ENCODE measurements around the gene CLASP1.

Gene CLASP1

DNA sequence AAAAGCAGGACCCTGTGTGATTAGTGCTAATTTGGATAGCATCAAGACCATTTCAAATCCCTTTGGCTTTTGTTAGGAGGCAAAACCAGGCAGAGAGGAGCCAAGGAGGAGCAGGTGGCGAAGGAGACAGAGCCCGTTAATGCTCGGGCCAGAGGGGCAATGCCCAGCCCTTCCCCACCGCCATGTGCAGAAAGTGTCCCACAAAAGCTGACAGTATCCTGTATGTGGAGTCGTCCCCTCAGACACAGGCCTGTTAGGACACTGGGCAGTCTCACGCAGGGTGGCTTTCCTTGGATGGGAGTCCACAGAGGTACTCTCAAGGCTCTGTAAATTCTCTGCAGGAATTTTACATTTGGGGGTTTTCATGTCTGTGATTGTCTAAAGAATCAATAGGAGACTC lies 319.5 kb downstream of the CLASP1 start:
- Histone ChIP-seq H4K20me1 (ENCODE audit: insufficient read depth, low read length) (no peaks in the 10 kb centered on the region), H3K79me2 (ENCODE audit: low read length) (no peaks in the 10 kb centered on the region), H2AFZ (ENCODE audit: low read depth, low read length) (no peak overlapping the region), H3K4me2 (ENCODE audit: low read length) (no peak overlapping the region), H3K9me3 (ENCODE audit: insufficient read depth, low read length) (no peaks in the 10 kb centered on the region), H3K4me1 (ENCODE audit: low read length) (peaks cover 14% of the 10 kb centered on the region), H3K36me3 (replicated peaks; ENCODE audit: low read depth, low read length) (no peaks in the 10 kb centered on the region), H3K4me3 (ENCODE audit: low read length) (no peak overlapping the region), H3K27me3 (ENCODE audit: low read depth, low read length) (no peaks in the 10 kb centered on the region), H3K9ac (ENCODE audit: low read length) (no peak overlapping the region), H3K27ac (ENCODE audit: low read length) (no peak overlapping the region)
- TF ChIP-seq, protein P1, sequence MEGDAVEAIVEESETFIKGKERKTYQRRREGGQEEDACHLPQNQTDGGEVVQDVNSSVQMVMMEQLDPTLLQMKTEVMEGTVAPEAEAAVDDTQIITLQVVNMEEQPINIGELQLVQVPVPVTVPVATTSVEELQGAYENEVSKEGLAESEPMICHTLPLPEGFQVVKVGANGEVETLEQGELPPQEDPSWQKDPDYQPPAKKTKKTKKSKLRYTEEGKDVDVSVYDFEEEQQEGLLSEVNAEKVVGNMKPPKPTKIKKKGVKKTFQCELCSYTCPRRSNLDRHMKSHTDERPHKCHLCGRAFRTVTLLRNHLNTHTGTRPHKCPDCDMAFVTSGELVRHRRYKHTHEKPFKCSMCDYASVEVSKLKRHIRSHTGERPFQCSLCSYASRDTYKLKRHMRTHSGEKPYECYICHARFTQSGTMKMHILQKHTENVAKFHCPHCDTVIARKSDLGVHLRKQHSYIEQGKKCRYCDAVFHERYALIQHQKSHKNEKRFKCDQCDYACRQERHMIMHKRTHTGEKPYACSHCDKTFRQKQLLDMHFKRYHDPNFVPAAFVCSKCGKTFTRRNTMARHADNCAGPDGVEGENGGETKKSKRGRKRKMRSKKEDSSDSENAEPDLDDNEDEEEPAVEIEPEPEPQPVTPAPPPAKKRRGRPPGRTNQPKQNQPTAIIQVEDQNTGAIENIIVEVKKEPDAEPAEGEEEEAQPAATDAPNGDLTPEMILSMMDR (IDR thresholded peaks at IDR 0.05; ENCODE audit: low read depth, low read length) = no peak
- no peak for TF ChIP-seq EZH2phosphoT487 (IDR thresholded peaks at IDR 0.05; ENCODE audit: low read depth)

DNA sequence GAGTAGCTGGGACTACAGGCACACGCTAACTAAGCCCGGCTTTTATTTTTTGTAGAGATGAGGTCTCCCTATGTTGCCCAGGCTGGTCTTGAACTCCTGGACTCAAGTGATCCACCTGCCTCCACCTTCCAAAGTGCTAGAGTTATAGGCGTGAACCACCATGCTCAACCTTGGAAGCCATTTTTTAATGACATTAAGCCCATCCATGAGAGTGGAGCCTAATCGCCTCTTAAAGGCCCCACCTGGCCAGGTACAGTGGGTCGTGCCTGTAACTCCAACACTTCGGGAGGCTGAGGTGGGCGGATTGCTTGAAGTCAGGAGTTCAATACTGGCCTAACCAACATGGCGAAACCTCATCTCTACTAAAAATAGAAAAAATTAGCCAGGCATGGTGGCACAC lies 322.6 kb downstream of the CLASP1 start:
- Histone ChIP-seq H3K4me1 (ENCODE audit: low read length) (no peaks in the 10 kb centered on the region), H3K4me2 (ENCODE audit: low read length) (no peak overlapping the region), H3K9me3 (ENCODE audit: insufficient read depth, low read length) (no peaks in the 10 kb centered on the region), H3K9ac (ENCODE audit: low read length) (no peak overlapping the region), H3K27ac (ENCODE audit: low read length) (no peak overlapping the region), H3K36me3 (replicated peaks; ENCODE audit: low read depth, low read length) (no peaks in the 10 kb centered on the region), H4K20me1 (ENCODE audit: insufficient read depth, low read length) (no peaks in the 10 kb centered on the region), H3K79me2 (ENCODE audit: low read length) (no peaks in the 10 kb centered on the region), H3K27me3 (ENCODE audit: low read depth, low read length) (no peaks in the 10 kb centered on the region), H2AFZ (ENCODE audit: low read depth, low read length) (no peak overlapping the region), H3K4me3 (ENCODE audit: low read length) (no peak overlapping the region)
- TF ChIP-seq EZH2phosphoT487 (IDR thresholded peaks at IDR 0.05; ENCODE audit: low read depth) = no peak
- TF ChIP-seq, protein P1 (IDR thresholded peaks at IDR 0.05; ENCODE audit: low read depth, low read length) = no peak

DNA sequence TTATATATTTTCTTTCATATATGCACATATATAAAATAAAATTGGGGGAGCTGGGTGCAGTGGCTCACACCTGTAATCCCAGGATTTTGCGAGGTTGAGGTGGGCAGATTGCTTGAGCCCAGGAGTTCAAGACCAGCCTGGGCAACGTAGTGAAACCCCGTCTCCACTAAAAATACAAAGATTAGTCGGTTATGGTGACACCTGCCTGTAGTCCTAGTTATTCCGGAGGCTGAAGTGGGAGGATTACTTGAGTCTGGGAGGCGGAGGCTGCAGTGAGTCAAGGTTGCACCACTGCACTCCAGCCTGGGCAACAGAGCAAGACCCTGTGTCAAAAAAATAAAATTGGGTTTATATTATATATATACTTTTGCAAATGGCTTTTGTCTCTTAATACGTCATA lies 324.7 kb downstream of the CLASP1 start:
- no peak overlapping the region for H3K4me2 ChIP-seq (ENCODE audit: low read length)
- no peaks in the 10 kb centered on the region for H3K27me3 ChIP-seq (ENCODE audit: low read depth, low read length)
- no peak overlapping the region for H3K27ac ChIP-seq (ENCODE audit: low read length)
- H4K20me1 ChIP-seq (ENCODE audit: insufficient read depth, low read length) = no peaks in the 10 kb centered on the region
- no peak overlapping the region for H3K9ac ChIP-seq (ENCODE audit: low read length)
- no peaks in the 10 kb centered on the region for H3K79me2 ChIP-seq (ENCODE audit: low read length)
- TF ChIP-seq EZH2phosphoT487 (IDR thresholded peaks at IDR 0.05; ENCODE audit: low read depth) = no peak
- TF ChIP-seq, protein P1 (IDR thresholded peaks at IDR 0.05; ENCODE audit: low read depth, low read length) = no peak
- no peak overlapping the region for H2AFZ ChIP-seq (ENCODE audit: low read depth, low read length)
- no peaks in the 10 kb centered on the region for H3K36me3 ChIP-seq (replicated peaks; ENCODE audit: low read depth, low read length)
- no peaks in the 10 kb centered on the region for H3K9me3 ChIP-seq (ENCODE audit: insufficient read depth, low read length)
- no peaks in the 10 kb centered on the region for H3K4me1 ChIP-seq (ENCODE audit: low read length)
- H3K4me3 ChIP-seq (ENCODE audit: low read length) = no peak overlapping the region

DNA sequence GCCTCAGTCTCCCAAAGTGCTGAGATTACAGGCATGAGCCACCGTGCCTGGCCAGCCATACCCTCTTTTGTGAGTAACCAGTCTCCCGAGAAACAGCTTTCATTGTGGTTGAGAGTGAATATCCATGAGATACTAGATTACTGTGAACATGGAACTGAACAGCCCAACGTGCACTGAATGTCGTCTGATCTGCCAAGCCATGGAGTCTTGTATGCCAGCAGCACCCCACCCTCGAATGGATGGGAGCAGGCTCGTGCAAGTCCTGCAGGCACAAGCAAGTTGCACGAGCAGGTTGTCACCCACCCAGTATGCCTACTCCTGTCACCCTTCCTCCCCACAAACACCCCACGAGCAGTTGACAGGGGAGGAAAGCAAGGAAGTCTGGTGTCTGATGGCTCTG lies 327.8 kb downstream of the CLASP1 start:
- Histone ChIP-seq H3K79me2 (ENCODE audit: low read length) (no peaks in the 10 kb centered on the region), H3K4me2 (ENCODE audit: low read length) (no peak overlapping the region), H4K20me1 (ENCODE audit: insufficient read depth, low read length) (no peaks in the 10 kb centered on the region), H3K9ac (ENCODE audit: low read length) (no peak overlapping the region), H3K9me3 (ENCODE audit: insufficient read depth, low read length) (no peaks in the 10 kb centered on the region), H2AFZ (ENCODE audit: low read depth, low read length) (no peak overlapping the region), H3K27ac (ENCODE audit: low read length) (no peak overlapping the region), H3K36me3 (replicated peaks; ENCODE audit: low read depth, low read length) (no peaks in the 10 kb centered on the region), H3K4me1 (ENCODE audit: low read length) (no peaks in the 10 kb centered on the region), H3K4me3 (ENCODE audit: low read length) (no peak overlapping the region), H3K27me3 (ENCODE audit: low read depth, low read length) (no peaks in the 10 kb centered on the region)
- no peak for TF ChIP-seq EZH2phosphoT487 (IDR thresholded peaks at IDR 0.05; ENCODE audit: low read depth)
- TF ChIP-seq, protein P1 (IDR thresholded peaks at IDR 0.05; ENCODE audit: low read depth, low read length) = no peak
